GM18858 (cell line): ENCODE results near the gene C8B.

Source experiments
- ATAC-seq: cut with Tn5 transposase; IDR thresholded peaks from one replicate; pipeline ENCODE4 v1.9.1; 2021; ENCODE audit not compliant: unreplicated experiment

C8B gene

DNA sequence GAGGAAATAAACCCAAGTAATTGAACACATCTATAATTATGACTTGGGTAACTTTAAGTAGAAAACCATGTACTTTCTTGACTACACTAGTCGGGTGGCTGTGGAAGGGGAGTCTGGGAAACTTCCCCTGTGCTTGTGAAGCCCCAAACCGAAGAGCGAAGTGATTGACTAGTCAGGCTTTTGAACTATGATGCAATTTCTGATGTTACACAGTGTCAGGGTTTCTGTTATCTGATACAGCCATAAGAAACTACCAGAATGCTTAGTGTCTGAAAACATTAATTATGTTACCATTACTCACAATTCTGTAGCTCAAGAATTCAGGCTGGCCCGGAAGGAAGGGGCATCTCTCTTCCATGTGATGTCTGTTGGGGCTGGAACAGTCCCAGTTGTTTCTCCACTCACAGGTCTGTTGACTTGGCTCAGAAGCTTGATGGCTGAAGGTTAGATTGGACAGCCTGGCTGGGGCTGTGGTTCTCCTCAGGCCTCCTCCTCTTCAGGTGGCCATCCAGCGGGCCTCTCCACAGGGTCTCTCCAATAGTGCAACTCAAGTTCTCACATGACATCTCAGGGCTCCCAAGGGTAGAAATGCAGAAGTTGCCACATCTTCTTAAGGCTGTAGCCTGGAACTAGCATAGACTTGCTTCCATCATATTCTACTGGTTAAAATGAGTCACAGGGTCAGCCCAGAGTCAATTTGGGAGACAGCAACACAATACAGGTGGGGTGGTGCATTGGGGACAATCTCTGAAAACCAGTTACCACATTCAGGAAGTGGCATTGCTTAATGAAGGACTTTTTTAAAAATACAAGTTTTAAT lies 8.3 kb upstream of the C8B start:
- no peak for ATAC-seq

GRCh38 chr1:56972976-56973375 lies 7.2 kb upstream of the C8B start:
- ATAC-seq: no peak

- ATAC-seq: no peak
Observed at GRCh38 chr1:56970280-56970679, 4.5 kb upstream of the C8B start.

GRCh38 chr1:56968878-56969495 lies 3.2 kb upstream of the C8B start:
- ATAC-seq: no peak

DNA sequence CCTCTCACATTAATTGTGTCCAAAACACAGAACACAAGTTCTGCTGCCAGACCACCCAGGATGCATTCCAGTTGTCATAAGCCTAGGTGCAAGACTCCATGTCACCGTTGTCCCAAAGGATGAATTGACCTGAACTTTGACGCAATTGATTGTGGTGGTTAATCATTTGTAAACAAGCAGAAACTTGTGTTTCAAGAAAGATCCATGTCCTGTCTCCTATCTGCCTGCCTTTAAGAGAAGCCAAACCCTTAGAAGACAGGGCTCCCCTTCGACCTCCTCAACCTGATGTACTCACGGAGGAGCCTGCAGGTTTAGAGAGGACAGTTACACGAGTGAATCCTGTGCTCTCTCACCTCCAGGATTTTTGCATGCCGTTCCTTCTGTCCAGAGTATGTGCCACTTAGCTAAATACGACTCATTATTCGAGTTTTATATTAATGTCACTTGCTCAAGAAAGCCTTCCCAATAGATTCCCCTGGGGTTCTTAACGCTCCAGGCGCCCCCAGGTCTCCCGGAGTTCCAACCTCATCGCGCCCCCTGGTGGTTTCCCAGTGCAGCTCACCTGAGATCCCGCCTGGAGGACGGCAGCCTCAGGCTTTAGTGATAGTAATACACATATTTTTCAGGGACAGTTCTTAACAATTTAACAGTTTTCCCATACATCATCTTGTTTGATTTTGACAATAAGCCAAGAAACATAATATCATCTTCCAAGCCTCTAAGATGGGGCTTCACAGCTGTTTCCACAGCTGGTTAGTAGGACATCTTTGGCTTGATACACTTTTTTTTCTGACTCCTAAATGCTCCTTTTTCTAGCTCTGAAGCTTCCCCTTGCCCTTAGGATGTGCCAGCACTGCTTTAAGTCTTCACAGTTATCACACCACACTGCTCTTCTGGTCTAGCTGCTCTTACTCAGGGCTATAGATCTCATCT lies 2.4 kb upstream of the C8B start:
- ATAC-seq: no peak

- ATAC-seq: no peak
Observed at GRCh38 chr1:56967355-56967754, 1.5 kb upstream of the C8B start.

DNA sequence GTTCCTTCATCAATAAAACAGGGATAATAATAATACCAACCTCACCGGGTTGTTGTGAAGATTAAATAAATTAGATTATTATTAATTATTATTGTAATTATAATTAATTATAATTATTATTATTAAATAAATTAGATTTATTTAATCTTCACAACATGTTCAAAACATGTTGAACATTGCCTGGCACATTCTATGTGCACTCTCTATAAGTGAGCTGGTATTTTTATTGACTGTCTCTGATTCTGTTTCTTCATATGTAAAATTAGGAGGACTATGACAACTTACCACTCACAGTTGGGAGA lies 834 bp upstream of the C8B start:
- ATAC-seq: no peak

DNA sequence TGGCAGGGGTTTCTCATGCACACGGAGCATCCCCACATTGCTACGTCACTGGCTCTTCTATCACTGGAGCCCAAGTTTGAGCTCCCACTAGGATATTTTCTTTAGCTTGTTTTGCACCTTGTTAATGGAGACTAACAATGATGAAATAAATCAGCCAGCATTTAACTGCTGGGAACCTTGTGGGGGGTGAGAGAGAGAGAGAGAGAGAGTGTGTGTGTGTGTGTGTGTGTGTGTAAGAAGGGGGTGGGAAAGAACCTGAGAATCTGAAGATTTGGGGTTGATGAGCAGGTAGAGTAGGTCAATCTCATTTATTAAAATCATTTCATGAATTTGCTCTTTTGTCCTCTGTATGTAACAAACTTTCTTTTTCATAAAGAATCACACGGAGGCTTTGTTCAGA lies 624 bp downstream of the C8B start:
- no peak for ATAC-seq

DNA sequence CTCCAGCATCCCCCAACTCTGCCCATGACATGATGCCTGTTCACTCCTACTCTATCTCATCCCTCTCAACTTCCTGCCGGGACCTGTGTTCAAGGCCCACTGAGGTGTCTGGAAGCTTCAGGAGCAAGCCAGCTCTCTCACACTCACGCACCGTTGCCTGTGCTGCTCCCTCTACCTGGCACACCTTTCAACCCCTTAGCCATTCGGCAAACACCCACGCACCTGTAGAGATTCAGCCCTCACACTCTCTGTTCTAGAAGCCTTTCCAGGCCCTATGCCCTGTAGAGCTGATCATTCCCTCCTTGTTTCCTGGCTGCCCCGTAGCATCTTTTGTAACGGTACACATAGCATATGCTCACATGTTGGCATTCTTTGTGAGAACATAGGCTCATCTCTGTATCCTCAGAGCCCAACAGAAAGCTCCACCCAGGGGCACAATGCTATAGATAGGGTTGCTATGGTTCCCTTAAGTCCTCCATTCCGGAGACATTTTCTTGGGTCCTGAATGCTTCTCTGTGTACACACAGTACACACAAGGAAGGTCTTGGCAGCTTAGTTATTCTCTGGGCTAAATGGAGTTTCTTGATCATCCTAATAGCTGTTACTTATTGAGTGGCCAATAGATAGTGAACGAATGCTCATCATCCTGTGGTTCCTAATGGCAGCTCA lies 1.3 kb downstream of the C8B start:
- ATAC-seq: no peak

- ATAC-seq: no peak
Observed at GRCh38 chr1:56963667-56964066, 2.1 kb downstream of the C8B start.

DNA sequence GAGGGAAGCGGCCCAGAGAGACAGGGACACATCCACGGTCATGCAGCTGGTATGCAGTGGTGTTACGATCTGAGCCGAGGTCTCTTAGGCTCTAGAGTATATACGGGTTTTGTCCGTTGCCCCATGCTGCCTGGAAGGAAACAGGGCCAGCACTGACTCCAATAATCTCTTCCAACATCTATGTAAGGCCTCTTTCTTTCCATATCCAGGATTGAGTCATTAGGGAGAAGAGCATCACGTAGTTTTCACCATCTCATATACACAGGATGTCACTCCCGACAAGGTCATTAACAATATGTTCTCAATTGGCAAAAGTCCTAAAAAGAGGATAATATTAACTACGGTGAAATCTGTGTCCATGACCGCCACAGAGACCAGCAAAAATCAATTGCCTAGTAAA lies 4.4 kb downstream of the C8B start:
- ATAC-seq: no peak

DNA sequence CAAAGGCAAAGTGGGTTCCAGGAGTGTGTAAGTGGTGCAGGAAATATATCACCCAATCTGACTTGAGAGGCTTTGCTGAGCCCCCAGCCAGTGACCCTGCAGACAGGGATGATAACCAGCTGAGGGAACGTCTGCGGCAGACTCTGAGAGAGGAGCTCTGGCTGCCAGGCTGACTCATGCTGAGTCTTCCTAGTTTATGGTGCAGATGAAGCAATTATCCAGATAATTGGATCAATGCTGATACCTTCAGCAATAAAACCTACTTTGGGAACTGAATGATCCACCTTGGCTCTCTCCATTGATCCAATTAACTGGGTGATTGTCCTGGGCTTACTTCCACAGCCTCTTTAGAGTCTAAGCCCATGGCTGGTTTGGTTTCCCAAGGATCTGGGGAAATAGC lies 7.3 kb downstream of the C8B start:
- ATAC-seq: no peak

GRCh38 chr1:56957931-56958330 lies 7.9 kb downstream of the C8B start:
- no peak for ATAC-seq

GRCh38 chr1:56954664-56955063 lies 11.2 kb downstream of the C8B start:
- ATAC-seq: no peak

GRCh38 chr1:56953386-56953785 lies 12.4 kb downstream of the C8B start:
- no peak for ATAC-seq

DNA sequence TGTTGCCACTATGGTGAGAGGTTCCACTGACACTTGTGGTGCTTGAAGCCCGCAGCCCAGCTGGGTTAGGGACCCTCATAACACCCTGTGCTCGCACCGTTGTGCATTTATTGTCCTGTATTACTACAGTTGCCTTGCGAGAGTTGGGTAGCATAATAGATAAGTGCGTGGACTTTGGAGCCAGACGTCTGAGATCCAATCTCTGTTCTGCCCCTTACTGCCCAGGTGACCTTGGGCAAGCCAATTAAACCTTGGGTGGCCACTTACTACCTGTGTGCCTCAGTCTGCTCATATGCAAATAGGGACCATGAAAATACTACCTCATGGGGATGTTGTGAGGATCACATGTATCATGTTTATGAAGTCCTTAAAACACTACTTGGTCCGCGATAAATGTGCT lies 13.3 kb downstream of the C8B start:
- ATAC-seq: no peak

DNA sequence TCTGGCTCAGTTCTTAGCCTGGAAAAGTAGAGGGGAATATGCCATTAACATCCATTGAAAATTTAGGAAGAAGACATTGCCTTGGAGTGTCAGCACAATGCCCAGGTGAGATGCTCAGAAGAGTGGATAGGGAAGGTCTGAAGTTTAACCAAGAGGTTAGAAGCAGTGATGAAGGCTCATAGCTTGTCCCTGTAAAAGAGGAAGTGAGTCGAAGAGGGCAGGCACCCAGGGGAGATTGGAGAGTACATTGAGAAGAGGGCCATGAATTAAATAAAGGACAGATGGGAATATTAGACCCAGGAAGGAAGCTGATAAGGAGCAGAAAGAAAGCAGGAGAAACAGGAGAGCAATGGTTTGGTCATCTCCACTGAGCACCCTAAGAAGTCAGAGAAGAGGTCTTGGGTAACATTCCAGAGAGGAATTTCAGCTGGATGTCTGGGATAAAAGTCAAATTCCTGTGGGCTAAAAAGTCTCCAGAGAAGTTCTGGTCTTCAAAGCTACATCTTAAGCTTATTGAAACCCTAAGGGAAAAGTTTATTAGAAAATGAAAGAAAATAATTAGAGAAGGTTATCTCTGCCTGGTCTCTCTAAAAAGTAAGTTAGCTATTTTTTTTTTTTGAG lies 17.3 kb downstream of the C8B start:
- ATAC-seq: no peak

DNA sequence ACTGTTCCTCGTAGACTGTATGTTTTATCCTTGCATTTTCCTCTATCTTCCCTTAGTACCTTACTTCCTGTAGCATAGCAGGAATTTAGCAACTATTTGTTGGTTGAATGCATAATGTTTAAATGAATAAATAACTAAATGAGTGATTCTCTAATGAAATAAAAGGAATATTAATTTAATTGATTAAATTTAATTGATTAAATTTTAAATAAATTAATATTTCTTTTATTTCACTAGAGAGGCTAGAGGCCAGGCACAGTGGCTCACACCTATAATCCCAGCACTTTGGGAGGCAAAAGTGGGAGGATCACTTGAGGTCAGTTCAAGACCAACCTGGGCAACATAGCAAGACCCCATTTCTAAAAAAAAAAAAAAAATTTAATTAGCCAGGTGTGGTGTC lies 25.8 kb downstream of the C8B start:
- no peak for ATAC-seq

GRCh38 chr1:56939209-56939608 lies 26.6 kb downstream of the C8B start:
- ATAC-seq: no peak

DNA sequence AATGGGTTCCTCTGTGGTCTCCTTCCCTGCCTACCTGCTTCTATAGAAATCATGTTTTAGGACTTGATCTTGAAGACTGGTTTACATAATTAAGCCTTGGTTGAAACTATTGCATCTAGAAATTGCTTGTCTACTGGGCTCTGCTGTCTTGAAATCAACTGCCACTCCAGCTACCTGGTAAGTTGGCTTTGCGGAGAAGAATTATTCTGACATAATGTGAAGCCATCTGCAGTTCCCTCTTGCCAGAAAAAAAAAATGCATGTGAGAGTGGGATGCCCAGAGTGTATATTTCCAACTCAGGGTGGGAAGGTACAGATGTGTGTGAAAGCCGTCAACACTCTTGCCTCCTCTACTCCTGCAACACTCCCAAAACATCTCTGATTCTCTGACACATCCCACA lies 27.2 kb downstream of the C8B start:
- no peak for ATAC-seq
